Activated CD4-positive, alpha-beta T cell treated with anti-CD3 and anti-CD28 coated beads for 36 hours (primary cell): ENCODE results near the gene SYTL2. TPM values are rescaled to one million over a fixed set of nuclear protein-coding genes. Genes with fewer than 3 reads are reported as not detected.
A peak's percentile ranks its signal among the peaks of the same experiment; 100 is the strongest.
"Not testable (repeated sequence)": the region's sequence is repeated elsewhere in the genome, so short reads cannot be mapped to it uniquely, and the experiment has no call there.

ENCODE experiments used
- ATAC-seq: fragments of 200-7000 bp; cut with Tn5 transposase; one replicate; pipeline ENCODE4 v1.10.0; 2021; ENCODE audit warnings: mild to moderate bottlenecking, moderate library complexity
- CTCF ChIA-PET: fragments of 350-600 bp; sonication (Branson Sonifier 250); formaldehyde crosslinking; loops from one replicate; lab custom pipeline; 2021; ENCODE audit warnings: antibody characterized with exemption; lab: Charles Lee
- POLR2A ChIA-PET: fragments of 350-600 bp; sonication (Branson Sonifier 250); formaldehyde crosslinking; loops from one replicate; lab custom pipeline; 2021; ENCODE audit warnings: antibody characterized with exemption, inconsistent platforms; lab: Charles Lee
- DNase-seq: peaks from one replicate; pipeline ENCODE4 v3.0.0-alpha.2; 2020
- H3K27ac Mint-ChIP-seq: one replicate; pipeline ENCODE4 v1.8.0; 2021; ENCODE audit warnings: mixed read lengths
- H3K27me3 Mint-ChIP-seq: one replicate; pipeline ENCODE4 v1.8.0; 2021; ENCODE audit warnings: mixed read lengths
- H3K36me3 Mint-ChIP-seq: one replicate; pipeline ENCODE4 v1.8.0; 2021; ENCODE audit warnings: low read depth, mixed read lengths
- H3K4me1 Mint-ChIP-seq: one replicate; pipeline ENCODE4 v1.8.0; 2021; ENCODE audit warnings: mixed read lengths
- H3K4me3 Mint-ChIP-seq: one replicate; pipeline ENCODE4 v1.8.0; 2021; ENCODE audit warnings: mild to moderate bottlenecking, moderate library complexity, mixed read lengths
- H3K9me3 Mint-ChIP-seq: one replicate; pipeline ENCODE4 v1.8.0; 2021; ENCODE audit warnings: low read depth, mixed read lengths
- intact Hi-C, 2 experiments: fragments of 100-400 bp; cut with DNase I in 1 of 2; cut with micrococcal nuclease in 1 of 2; formaldehyde crosslinking; loops; one replicate each; pipeline versions ENCODE4 v1.14.2 to v1.15.1; 2022 to 2024; cut with DNase I, micrococcal nuclease
- total RNA-seq, 2 experiments: library from RNA; stranded (reverse); gene quantifications; one replicate each; pipeline ENCODE4 v1.2.3, GENCODE V29; 2021

Gene SYTL2
- 1 to 10 TPM; 5.2 to 6.8 TPM for total RNA-seq

GRCh38 chr11:85810871-85811611 is at the start of gene SYTL2:
SYTL2 (minus strand) TSS chr11:85811141; CDS start chr11:85757725, 53,416 bp downstream.
- H3K4me1 Mint-ChIP-seq: peaks cover 33% of the 10 kb centered on the region
- peak within 1 kb of the TSS; percentile 63 for H3K27ac Mint-ChIP-seq
- intact Hi-C loops: loop anchor here (1.0 to 2.0 kb wide), 3 partner anchors 14 to 146 kb away; partner anchors contain the start of gene CREBZF (in 1 of the 2)
- ChIA-PET POLR2A (interaction anchor here (0.9 kb wide), 1 partner anchor 146 kb away, joined by 3 read pairs; the partner anchor contains the start of gene CREBZF), CTCF (interaction anchor here (0.8 to 1.3 kb wide), 2 partner anchors 16 to 147 kb away, joined by 3 to 5 read pairs; no protein-coding TSS in a partner anchor)
- H3K4me3 Mint-ChIP-seq: peak within 1 kb of the TSS; percentile 73
- H3K9me3 Mint-ChIP-seq: no peaks in the 10 kb centered on the region
- peaks cover 8% of the 10 kb centered on the region for H3K27me3 Mint-ChIP-seq
- peak; percentile 95 for ATAC-seq
- no peaks in the 10 kb centered on the region for H3K36me3 Mint-ChIP-seq
- peak; percentile 84 for DNase-seq

GRCh38 chr11:85859541-85859940 is 48.6 kb upstream of the SYTL2 start:
- H3K36me3 Mint-ChIP-seq, POLR2A ChIA-PET, H3K4me3 Mint-ChIP-seq, H3K27me3 Mint-ChIP-seq, DNase-seq, ATAC-seq, H3K9me3 Mint-ChIP-seq, H3K27ac Mint-ChIP-seq, H3K4me1 Mint-ChIP-seq: not testable (repeated sequence)
- intact Hi-C loops: loop anchor here (5.0 to 10.0 kb wide), 3 partner anchors 358 to 958 kb away; no protein-coding TSS in a partner anchor
- CTCF ChIA-PET: interaction anchor here (0.6 kb wide), 3 partner anchors 14 to 1389 kb away, joined by 3 to 4 read pairs (median 3); no protein-coding TSS in a partner anchor

- POLR2A ChIA-PET: no interaction called here
- no peaks in the 10 kb centered on the region for H3K27me3 Mint-ChIP-seq
- peaks cover 2% of the 10 kb centered on the region for H3K36me3 Mint-ChIP-seq
- CTCF ChIA-PET: no interaction called here
- H3K9me3 Mint-ChIP-seq: no peaks in the 10 kb centered on the region
- DNase-seq: no peak
- intact Hi-C loops: loop anchor here (5.0 to 10.0 kb wide), 3 partner anchors 360 to 960 kb away; no protein-coding TSS in a partner anchor
- H3K4me1 Mint-ChIP-seq: peaks cover 2% of the 10 kb centered on the region
- no peak overlapping the region for H3K27ac Mint-ChIP-seq
- ATAC-seq: no peak
- no peak overlapping the region for H3K4me3 Mint-ChIP-seq
These were observed 46.2 kb upstream of the SYTL2 start for GRCh38 chr11:85857098-85857497.

- Mint-ChIP-seq H3K27me3 (no peaks in the 10 kb centered on the region), H3K36me3 (peaks cover 6% of the 10 kb centered on the region), H3K4me3 (peak within 1 kb of the TSS; percentile 77), H3K27ac (peak within 1 kb of the TSS; percentile 94), H3K9me3 (no peaks in the 10 kb centered on the region), H3K4me1 (peaks cover 2% of the 10 kb centered on the region)
- ChIA-PET POLR2A (interaction anchor here (0.5 kb wide), 1 partner anchor 72 kb away, joined by 3 read pairs; no protein-coding TSS in a partner anchor), CTCF (interaction anchor here (0.7 to 1.7 kb wide), 27 partner anchors 9 to 1015 kb away, joined by 3 to 10 read pairs (median 4); partner anchors contain the start of genes CREBZF and TMEM126B)
- ATAC-seq: no peak
- intact Hi-C loops: loop anchor here (1.0 to 10.0 kb wide), 10 partner anchors 88 to 963 kb away; partner anchors contain the start of gene TMEM126B (in 1 of the 2)
- no peak for DNase-seq
These were observed 44.4 kb upstream of the SYTL2 start, which contains the start of gene CCDC83 for GRCh38 chr11:85855341-85855656. CCDC83 (plus strand) TSS chr11:85855383; CDS start chr11:85865124, 9,741 bp downstream.

- ChIA-PET CTCF (interaction anchor here (0.6 to 1.7 kb wide), 34 partner anchors 9 to 1016 kb away, joined by 3 to 10 read pairs (median 3); partner anchors contain the start of genes CREBZF and TMEM126B), POLR2A (interaction anchor here (0.5 kb wide), 1 partner anchor 72 kb away, joined by 3 read pairs; no protein-coding TSS in a partner anchor)
- no peaks in the 10 kb centered on the region for H3K27me3 Mint-ChIP-seq
- peaks cover 2% of the 10 kb centered on the region for H3K9me3 Mint-ChIP-seq
- H3K4me3 Mint-ChIP-seq: peak overlapping the region; percentile 77
- DNase-seq (peak; percentile 94), ATAC-seq (peak; percentile 93)
- intact Hi-C loops: loop anchor here (1.0 to 10.0 kb wide), 19 partner anchors 27 to 964 kb away; partner anchors contain the start of gene TMEM126B (in 1 of the 2)
- H3K4me1 Mint-ChIP-seq: peaks cover 2% of the 10 kb centered on the region
- peaks cover 8% of the 10 kb centered on the region for H3K36me3 Mint-ChIP-seq
- H3K27ac Mint-ChIP-seq: peak overlapping the region; percentile 94
These were observed 43.8 kb upstream of the SYTL2 start for GRCh38 chr11:85854557-85855340.

- CTCF ChIA-PET: interaction anchor here (0.6 to 1.7 kb wide), 21 partner anchors 8 to 955 kb away, joined by 3 to 10 read pairs (median 3); partner anchors contain the start of gene TMEM126B
- DNase-seq: no peak
- no peak for ATAC-seq
- Mint-ChIP-seq H3K36me3 (peaks cover 8% of the 10 kb centered on the region), H3K27ac (peak overlapping the region; percentile 94), H3K4me3 (peak overlapping the region; percentile 77), H3K4me1 (peaks cover 2% of the 10 kb centered on the region), H3K9me3 (peaks cover 2% of the 10 kb centered on the region), H3K27me3 (no peaks in the 10 kb centered on the region)
- POLR2A ChIA-PET: no interaction called here
- intact Hi-C loops: loop anchor here (1.0 to 10.0 kb wide), 13 partner anchors 27 to 591 kb away; no protein-coding TSS in a partner anchor
These were observed 43.2 kb upstream of the SYTL2 start for GRCh38 chr11:85854212-85854556.

GRCh38 chr11:85853541-85853940 is 42.6 kb upstream of the SYTL2 start:
- DNase-seq, H3K36me3 Mint-ChIP-seq, H3K27me3 Mint-ChIP-seq, H3K4me1 Mint-ChIP-seq, H3K9me3 Mint-ChIP-seq, ATAC-seq, H3K4me3 Mint-ChIP-seq, POLR2A ChIA-PET, H3K27ac Mint-ChIP-seq: not testable (repeated sequence)
- CTCF ChIA-PET: interaction anchor here (0.9 kb wide), 1 partner anchor 551 kb away, joined by 3 read pairs; no protein-coding TSS in a partner anchor
- intact Hi-C loops: loop anchor here (5.0 to 10.0 kb wide), 2 partner anchors 339 to 591 kb away; no protein-coding TSS in a partner anchor

- H3K4me1 Mint-ChIP-seq, H3K27ac Mint-ChIP-seq, H3K27me3 Mint-ChIP-seq, POLR2A ChIA-PET, ATAC-seq, H3K36me3 Mint-ChIP-seq, H3K9me3 Mint-ChIP-seq, H3K4me3 Mint-ChIP-seq, DNase-seq: not testable (repeated sequence)
- CTCF ChIA-PET: interaction anchor here (0.9 kb wide), 1 partner anchor 552 kb away, joined by 3 read pairs; no protein-coding TSS in a partner anchor
- intact Hi-C loops: loop anchor here (5.0 to 10.0 kb wide), 2 partner anchors 340 to 592 kb away; no protein-coding TSS in a partner anchor
These were observed 41.8 kb upstream of the SYTL2 start for GRCh38 chr11:85852754-85853153.

- Mint-ChIP-seq H3K4me3 (no peak overlapping the region), H3K27me3 (no peaks in the 10 kb centered on the region), H3K27ac (no peak overlapping the region), H3K9me3 (peaks cover 7% of the 10 kb centered on the region), H3K36me3 (peaks cover 8% of the 10 kb centered on the region), H3K4me1 (peaks cover 12% of the 10 kb centered on the region)
- DNase-seq (no peak), ATAC-seq (no peak)
- CTCF ChIA-PET: no interaction called here
- intact Hi-C loops: no loop called here
- POLR2A ChIA-PET: no interaction called here
These were observed 37.6 kb upstream of the SYTL2 start for GRCh38 chr11:85848556-85848955.

GRCh38 chr11:85848006-85848405 is 37.1 kb upstream of the SYTL2 start:
- Mint-ChIP-seq H3K36me3 (peaks cover 6% of the 10 kb centered on the region), H3K4me3 (no peak overlapping the region), H3K27ac (no peak overlapping the region), H3K27me3 (no peaks in the 10 kb centered on the region), H3K9me3 (peaks cover 7% of the 10 kb centered on the region), H3K4me1 (peaks cover 12% of the 10 kb centered on the region)
- intact Hi-C loops: no loop called here
- POLR2A ChIA-PET: no interaction called here
- CTCF ChIA-PET: interaction anchor here (0.7 kb wide), 1 partner anchor 14 kb away, joined by 3 read pairs; no protein-coding TSS in a partner anchor
- ATAC-seq: no peak
- DNase-seq: no peak
